T-cell (primary cell): ENCODE results near the gene NPY. TPM values are rescaled to one million over a fixed set of nuclear protein-coding genes. Genes with fewer than 3 reads are reported as not detected.
A peak's percentile ranks its signal among the peaks of the same experiment; 100 is the strongest.

Source experiments
- ATAC-seq, 4 experiments: fragments of 200-7000 bp in 3 of 4; fragments of 150-1000 bp in 1 of 4; cut with Tn5 transposase; replicated peaks in 1 of 4; 1 replicate in 3 of 4; 2 replicates in 1 of 4; pipeline ENCODE4 v1.10.0; 2021; ENCODE audit warnings: moderate library complexity in 3 of 4, mild to moderate bottlenecking in 2 of 4, moderate number of reproducible peaks in 1 of 4
- CTCF ChIA-PET, 2 donors: fragments of 300-600 bp; sonication (Branson Sonifier 250); formaldehyde crosslinking; loops; one replicate each; lab custom pipeline; 2022; ENCODE audit warnings: antibody characterized with exemption in 2 of 2; lab: Charles Lee
- POLR2A ChIA-PET, 2 donors: fragments of 300-600 bp; sonication (Branson Sonifier 250); formaldehyde crosslinking; loops; one replicate each; lab custom pipeline; 2022; ENCODE audit warnings: antibody characterized with exemption in 2 of 2; lab: Charles Lee
- DNase-seq, 35 experiments: peaks; one replicate each; pipeline versions ENCODE4 v3.0.0 to v3.0.0-alpha.2; 2013 to 2023
- H3K27ac ChIP-seq: one replicate; pipeline ENCODE4 v1.5.1; 2013; ENCODE audit warnings: low read length
- H3K27me3 ChIP-seq, 2 experiments: replicated peaks in 1 of 2; 1 replicate in 1 of 2; 2 replicates in 1 of 2; pipeline versions ENCODE4 v1.6.1 to v1.7.0; 2013; ENCODE audit warnings: low read length in 1 of 2, mixed read lengths in 1 of 2; ENCODE audit not compliant: control insufficient read depth in 2 of 2, insufficient read depth in 2 of 2; ENCODE audit errors: extremely low read depth in 1 of 2
- H3K36me3 ChIP-seq, 2 donors: 1 replicate in 1 of 2; 2 replicates in 1 of 2; pipeline versions ENCODE4 v1.6.1 to v1.7.0; 2013; ENCODE audit warnings: low read length in 1 of 2; ENCODE audit not compliant: control insufficient read depth in 2 of 2, insufficient read depth in 1 of 2; ENCODE audit errors: extremely low read depth in 1 of 2
- H3K4me1 ChIP-seq, 2 experiments: 1 replicate in 1 of 2; 2 replicates in 1 of 2; pipeline versions ENCODE4 v1.6.1 to v1.7.0; 2013; ENCODE audit warnings: low read length in 2 of 2, mixed read lengths in 1 of 2; ENCODE audit not compliant: insufficient read depth in 2 of 2, control insufficient read depth in 1 of 2; ENCODE audit errors: extremely low read depth in 1 of 2
- H3K4me3 ChIP-seq, 2 donors: 1 replicate in 1 of 2; 2 replicates in 1 of 2; pipeline versions ENCODE4 v1.5.1 to v1.7.0; 2013; ENCODE audit warnings: mild to moderate bottlenecking in 2 of 2, low read length in 1 of 2, moderate library complexity in 1 of 2; ENCODE audit not compliant: control insufficient read depth in 1 of 2; ENCODE audit errors: extremely low read depth in 1 of 2
- H3K9me3 ChIP-seq: 2 replicates; pipeline ENCODE4 v1.7.0; 2013
- H3K27ac Mint-ChIP-seq, 2 donors: one replicate each; pipeline ENCODE4 v1.8.0; 2020 to 2021; ENCODE audit warnings: mild to moderate bottlenecking in 2 of 2, mixed read lengths in 2 of 2
- H3K27me3 Mint-ChIP-seq, 2 donors: one replicate each; pipeline ENCODE4 v1.8.0; 2021 to 2022; ENCODE audit warnings: mixed read lengths in 2 of 2
- H3K36me3 Mint-ChIP-seq: one replicate; pipeline ENCODE4 v1.8.0; 2021; ENCODE audit warnings: mixed read lengths
- H3K4me1 Mint-ChIP-seq, 3 donors: one replicate each; pipeline ENCODE4 v1.8.0; 2020 to 2022; ENCODE audit warnings: mixed read lengths in 3 of 3, mild to moderate bottlenecking in 1 of 3
- H3K4me3 Mint-ChIP-seq, 3 donors: one replicate each; pipeline ENCODE4 v1.8.0; 2020 to 2022; ENCODE audit warnings: mild to moderate bottlenecking in 3 of 3, mixed read lengths in 3 of 3, moderate library complexity in 3 of 3
- H3K9me3 Mint-ChIP-seq, 3 donors: one replicate each; pipeline ENCODE4 v1.8.0; 2020 to 2022; ENCODE audit warnings: mixed read lengths in 3 of 3
- WGBS: methylation state at CpG from one replicate; pipeline ENCODE4 v1.1.5; 2013; ENCODE audit warnings: missing lambda C conversion rate; ENCODE audit not compliant: insufficient coverage; 5-methylcytosine and 5-hydroxymethylcytosine counted together
- total RNA-seq, 35 experiments: library from RNA in 6 of 35; stranded (reverse) in 6 of 35; fragments of 120-200 nt in 1 of 35; gene quantifications; one replicate each; pipeline versions ENCODE4 v1.2.1 to v1.2.4 and lab custom pipeline; 2013 to 2026

Gene NPY
- total RNA-seq, 5 donors from 2014 or later (not counting 1 experiment from before 2014, with no cell fraction given), result not detected

DNA sequence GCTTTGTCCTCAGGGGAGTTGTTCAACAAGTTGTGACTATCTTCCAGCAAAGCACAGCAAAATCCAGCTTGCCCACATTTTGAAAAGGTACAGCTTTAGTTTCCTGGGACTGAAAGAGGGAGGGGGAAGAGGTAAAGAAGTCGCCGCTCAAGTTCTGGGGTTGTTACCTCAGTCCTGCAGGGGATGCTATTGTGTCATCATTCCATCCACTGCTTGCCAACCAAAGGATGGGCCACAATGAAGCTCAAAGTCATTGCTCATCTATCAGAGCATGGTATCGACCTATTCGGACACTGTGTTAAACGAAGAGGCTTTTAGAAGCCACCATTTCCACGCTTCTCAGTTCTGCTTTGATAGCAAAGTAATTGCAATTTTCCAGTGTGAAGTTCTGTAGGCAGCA lies 34.3 kb downstream of the NPY start:
- CTCF ChIA-PET, result interaction anchor here in 1 of 2 donors (0.6 kb wide), 1 partner anchor 220 kb away, joined by 3 read pairs; no protein-coding TSS in a partner anchor
- no peak overlapping the region for H3K27ac Mint-ChIP-seq
- no peak for ATAC-seq
- POLR2A ChIA-PET, result no interaction called here
- no peaks in the 10 kb centered on the region for H3K9me3 Mint-ChIP-seq
- H3K36me3 ChIP-seq, result no peaks in the 10 kb centered on the region
- H3K36me3 Mint-ChIP-seq, result no peaks in the 10 kb centered on the region
- H3K27ac ChIP-seq, result no peak overlapping the region
- H3K4me1 ChIP-seq, result no peaks in the 10 kb centered on the region
- WGBS, result 57% methylated on average over 5 of the region's 6 CpGs
- H3K27me3 ChIP-seq, result peaks cover 0 to 5% of the 10 kb centered on the region in 2 experiments
- H3K27me3 Mint-ChIP-seq, result peaks cover 15 to 24% of the 10 kb centered on the region in 2 donors
- H3K4me3 Mint-ChIP-seq, result no peak overlapping the region
- no peaks in the 10 kb centered on the region for H3K4me1 Mint-ChIP-seq
- H3K4me3 ChIP-seq, result no peak overlapping the region
- peak in 1 of 35 experiments; percentile 1 for DNase-seq
- no peaks in the 10 kb centered on the region for H3K9me3 ChIP-seq

DNA sequence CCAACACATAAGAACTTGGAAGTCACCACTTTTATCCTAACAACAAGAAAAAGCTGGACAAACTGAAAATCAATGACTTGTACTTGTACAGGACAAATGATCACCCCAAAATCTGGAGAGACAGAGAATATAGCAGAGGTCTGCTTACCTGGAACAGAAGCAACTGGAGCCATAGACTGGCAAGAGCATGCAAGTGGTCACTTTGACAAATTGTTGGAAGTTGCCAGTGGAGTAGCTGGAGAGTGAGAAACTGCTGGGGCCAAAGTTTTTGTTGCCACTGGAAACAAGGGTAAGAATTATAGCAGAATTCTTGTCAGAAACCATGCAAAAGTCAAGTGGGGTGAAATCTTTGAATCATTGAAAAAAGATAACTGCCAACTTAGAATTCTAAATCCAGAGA lies 35.2 kb downstream of the NPY start:
- Mint-ChIP-seq H3K27me3 (peaks cover 15 to 24% of the 10 kb centered on the region in 2 donors), H3K27ac (no peak overlapping the region), H3K36me3 (no peaks in the 10 kb centered on the region), H3K4me3 (no peak overlapping the region), H3K4me1 (no peaks in the 10 kb centered on the region), H3K9me3 (no peaks in the 10 kb centered on the region)
- ChIA-PET CTCF (no interaction called here), POLR2A (no interaction called here)
- H3K36me3 ChIP-seq, result no peaks in the 10 kb centered on the region
- ATAC-seq, result no peak
- H3K27ac ChIP-seq, result no peak overlapping the region
- no peak overlapping the region for H3K4me3 ChIP-seq
- H3K4me1 ChIP-seq, result no peaks in the 10 kb centered on the region
- no peaks in the 10 kb centered on the region for H3K9me3 ChIP-seq
- no peak for DNase-seq
- H3K27me3 ChIP-seq, result peaks cover 0 to 5% of the 10 kb centered on the region in 2 experiments

DNA sequence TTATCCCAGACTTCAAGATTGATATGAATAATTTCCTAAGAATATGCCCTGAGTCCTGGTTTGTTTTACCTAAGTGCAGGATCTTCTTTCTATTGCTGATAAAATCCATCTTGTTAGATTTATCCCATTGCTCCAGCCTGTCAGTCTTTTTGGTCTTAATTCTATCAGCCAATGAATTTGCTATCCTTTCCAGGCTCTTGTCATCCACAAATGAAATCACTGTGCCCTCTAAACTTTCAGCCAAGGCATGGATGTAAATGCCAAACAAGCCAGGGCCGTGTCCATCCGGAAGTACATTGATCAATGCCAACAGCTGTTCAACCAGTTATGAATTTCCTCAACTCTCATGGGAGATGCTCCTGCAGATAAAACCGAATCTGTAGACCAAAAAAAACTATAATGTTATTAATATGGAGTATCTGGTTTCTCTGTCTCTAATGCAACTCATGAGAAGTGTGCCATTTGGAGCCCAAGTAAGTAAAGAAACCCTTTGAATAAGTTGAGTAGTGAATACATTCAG lies 40.0 kb downstream of the NPY start:
- no peak for DNase-seq
- H3K27ac Mint-ChIP-seq, result no peak overlapping the region
- H3K27me3 ChIP-seq, result no peaks in the 10 kb centered on the region
- POLR2A ChIA-PET, result interaction anchor here in 1 of 2 donors (0.7 kb wide), 1 partner anchor 1120 kb away, joined by 3 read pairs; no protein-coding TSS in a partner anchor
- no peak overlapping the region for H3K4me3 ChIP-seq
- no peaks in the 10 kb centered on the region for H3K4me1 Mint-ChIP-seq
- no peak overlapping the region for H3K4me3 Mint-ChIP-seq
- no peaks in the 10 kb centered on the region for H3K9me3 Mint-ChIP-seq
- no peak overlapping the region for H3K27ac ChIP-seq
- no peaks in the 10 kb centered on the region for H3K36me3 ChIP-seq
- H3K4me1 ChIP-seq, result no peaks in the 10 kb centered on the region
- ATAC-seq, result no peak
- no CpG with 5 or more reads among the region's 3 CpGs for WGBS
- peaks cover 15 to 18% of the 10 kb centered on the region in 2 donors for H3K27me3 Mint-ChIP-seq
- no peaks in the 10 kb centered on the region for H3K36me3 Mint-ChIP-seq
- no peaks in the 10 kb centered on the region for H3K9me3 ChIP-seq
- CTCF ChIA-PET, result no interaction called here

DNA sequence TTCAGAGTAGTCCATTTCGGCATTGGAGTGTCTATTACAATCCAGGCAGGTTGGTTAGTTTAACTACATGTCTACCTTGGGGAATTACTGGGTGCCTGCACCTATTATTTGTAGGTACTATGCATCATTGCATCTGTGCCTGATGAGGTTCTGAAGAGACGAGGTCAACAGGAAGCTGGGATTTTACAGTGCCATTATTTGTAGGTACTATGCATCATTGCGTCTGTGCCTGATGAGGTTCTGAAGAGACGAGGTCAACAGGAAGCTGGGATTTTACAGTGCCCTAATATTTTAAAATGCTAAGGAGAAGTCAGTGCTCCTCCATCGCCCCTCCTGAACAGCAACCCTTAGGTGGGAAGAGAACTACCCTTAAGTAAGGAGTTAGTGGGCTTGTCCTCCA lies 41.7 kb downstream of the NPY start:
- H3K27me3 Mint-ChIP-seq, result peaks cover 11 to 14% of the 10 kb centered on the region in 2 donors
- WGBS, result 68% methylated on average over 4 of the region's 5 CpGs
- Histone ChIP-seq H3K27ac (no peak overlapping the region), H3K9me3 (no peaks in the 10 kb centered on the region), H3K4me3 (no peak overlapping the region), H3K36me3 (no peaks in the 10 kb centered on the region), H3K27me3 (no peaks in the 10 kb centered on the region), H3K4me1 (no peaks in the 10 kb centered on the region)
- no peak for ATAC-seq
- H3K9me3 Mint-ChIP-seq, result no peaks in the 10 kb centered on the region
- H3K27ac Mint-ChIP-seq, result no peak overlapping the region
- DNase-seq, result no peak
- H3K4me3 Mint-ChIP-seq, result no peak overlapping the region
- CTCF ChIA-PET, result no interaction called here
- no peaks in the 10 kb centered on the region for H3K36me3 Mint-ChIP-seq
- POLR2A ChIA-PET, result no interaction called here
- H3K4me1 Mint-ChIP-seq, result no peaks in the 10 kb centered on the region

DNA sequence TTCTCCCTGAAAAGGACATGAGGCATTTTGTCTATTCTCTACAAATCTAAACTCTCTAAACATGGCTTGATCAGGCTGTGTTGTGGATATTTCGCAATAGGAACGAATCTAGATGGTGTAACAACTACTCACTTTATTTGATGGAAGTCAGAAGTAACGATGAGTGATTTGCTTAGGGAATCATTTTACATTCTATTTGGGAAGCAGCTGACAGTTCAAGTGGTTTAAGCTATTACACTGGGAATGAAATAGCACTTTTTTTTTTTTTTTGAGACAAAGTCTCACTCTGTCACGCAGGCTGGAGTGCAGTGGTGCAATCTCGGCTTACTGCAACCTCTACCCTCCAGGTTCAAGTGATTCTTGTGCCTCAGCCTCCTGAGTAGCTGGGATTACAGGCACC lies 44.1 kb downstream of the NPY start:
- WGBS, result no CpG with 5 or more reads among the region's 5 CpGs
- Histone ChIP-seq H3K27ac (no peak overlapping the region), H3K4me1 (no peaks in the 10 kb centered on the region), H3K36me3 (no peaks in the 10 kb centered on the region), H3K4me3 (no peak overlapping the region), H3K27me3 (no peaks in the 10 kb centered on the region), H3K9me3 (no peaks in the 10 kb centered on the region)
- Mint-ChIP-seq H3K27ac (no peak overlapping the region), H3K27me3 (peaks cover under 1 to 14% of the 10 kb centered on the region in 2 donors), H3K9me3 (peaks cover 2 to 7% (median 6%) of the 10 kb centered on the region in 3 donors), H3K36me3 (no peaks in the 10 kb centered on the region), H3K4me3 (no peak overlapping the region), H3K4me1 (no peaks in the 10 kb centered on the region)
- ATAC-seq (no peak), DNase-seq (no peak)
- ChIA-PET POLR2A (no interaction called here), CTCF (no interaction called here)

DNA sequence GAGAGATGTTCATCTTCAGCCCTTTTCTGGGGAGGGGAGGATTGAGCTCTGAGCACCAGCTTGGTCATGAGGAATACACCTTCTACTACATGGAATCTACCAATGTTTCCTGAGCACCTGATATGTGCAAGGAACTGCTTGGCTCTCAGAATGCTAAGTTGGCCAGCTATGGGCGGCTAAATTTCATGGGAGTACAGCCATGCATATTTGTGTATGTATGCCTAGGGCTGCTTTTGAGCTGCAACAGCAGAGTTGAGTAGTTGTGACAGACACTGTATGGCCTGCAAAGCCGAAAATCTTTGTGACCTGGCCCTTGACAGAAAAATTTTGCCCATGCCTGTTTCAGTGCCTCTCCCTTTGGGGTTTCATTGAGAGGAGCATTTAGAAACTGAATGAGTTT lies 44.9 kb downstream of the NPY start:
- no peaks in the 10 kb centered on the region for H3K36me3 Mint-ChIP-seq
- CTCF ChIA-PET, result no interaction called here
- no peaks in the 10 kb centered on the region for H3K4me1 Mint-ChIP-seq
- H3K9me3 Mint-ChIP-seq, result peaks cover 2 to 10% (median 6%) of the 10 kb centered on the region in 3 donors
- H3K27me3 Mint-ChIP-seq, result peaks cover 3 to 14% of the 10 kb centered on the region in 2 donors
- no peak overlapping the region for H3K4me3 Mint-ChIP-seq
- no peaks in the 10 kb centered on the region for H3K4me1 ChIP-seq
- no peak overlapping the region for H3K4me3 ChIP-seq
- H3K9me3 ChIP-seq, result no peaks in the 10 kb centered on the region
- WGBS, result 65% methylated on average over 2 of the region's 2 CpGs
- DNase-seq, result no peak
- POLR2A ChIA-PET, result no interaction called here
- H3K27me3 ChIP-seq, result no peaks in the 10 kb centered on the region
- H3K36me3 ChIP-seq, result no peaks in the 10 kb centered on the region
- H3K27ac Mint-ChIP-seq, result no peak overlapping the region
- H3K27ac ChIP-seq, result no peak overlapping the region
- ATAC-seq, result no peak

DNA sequence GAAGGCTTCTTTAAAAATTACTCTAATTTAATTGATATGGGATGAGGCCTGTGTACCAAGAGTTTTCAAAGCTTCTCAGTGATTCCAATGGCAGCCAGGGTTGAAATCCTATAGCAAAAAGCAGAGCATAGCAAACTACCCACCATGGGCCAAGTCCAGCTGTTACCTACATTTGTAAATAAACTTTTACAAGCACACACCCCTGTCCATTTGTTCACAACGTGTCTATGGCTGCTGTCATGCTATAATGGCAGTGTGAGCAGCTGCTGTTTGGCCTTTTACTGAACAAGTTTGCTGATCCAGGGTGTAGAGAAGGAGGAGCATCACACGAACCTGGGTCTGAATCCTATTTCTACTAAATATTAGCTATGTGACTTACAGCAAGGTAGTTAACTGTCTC lies 50.0 kb downstream of the NPY start:
- no peaks in the 10 kb centered on the region for H3K27me3 ChIP-seq
- Mint-ChIP-seq H3K27me3 (peaks cover 9 to 14% of the 10 kb centered on the region in 2 donors), H3K9me3 (peaks cover 2 to 10% (median 6%) of the 10 kb centered on the region in 3 donors), H3K4me3 (no peak overlapping the region), H3K27ac (no peak overlapping the region), H3K36me3 (no peaks in the 10 kb centered on the region), H3K4me1 (no peaks in the 10 kb centered on the region)
- H3K27ac ChIP-seq, result no peak overlapping the region
- no peaks in the 10 kb centered on the region for H3K4me1 ChIP-seq
- DNase-seq (no peak), ATAC-seq (no peak)
- H3K9me3 ChIP-seq, result no peaks in the 10 kb centered on the region
- ChIA-PET POLR2A (no interaction called here), CTCF (no interaction called here)
- H3K36me3 ChIP-seq, result no peaks in the 10 kb centered on the region
- no CpG with 5 or more reads among the region's 2 CpGs for WGBS
- H3K4me3 ChIP-seq, result no peak overlapping the region
